Hindlimb muscle (tissue), 1 donor: ENCODE measurements around the gene RB1. TPM values are rescaled to one million over a fixed set of nuclear protein-coding genes. Genes with fewer than 3 reads are reported as not detected.
"Not testable (repeated sequence)": the region's sequence is repeated elsewhere in the genome, so short reads cannot be mapped to it uniquely, and the experiment has no call there.

ENCODE experiments used
- DNase-seq: peaks from one replicate; pipeline ENCODE4 v3.0.0-alpha.2; 2013
- polyA plus RNA-seq: library from polyadenylated mRNA; unstranded; fragments of 120-200 nt; gene quantifications from one replicate; pipeline ENCODE4 v1.2.1, GENCODE V29; 2013; ENCODE audit not compliant: insufficient read length

Gene RB1
- polyA plus RNA-seq, 1 donor = 64.1 TPM

DNA sequence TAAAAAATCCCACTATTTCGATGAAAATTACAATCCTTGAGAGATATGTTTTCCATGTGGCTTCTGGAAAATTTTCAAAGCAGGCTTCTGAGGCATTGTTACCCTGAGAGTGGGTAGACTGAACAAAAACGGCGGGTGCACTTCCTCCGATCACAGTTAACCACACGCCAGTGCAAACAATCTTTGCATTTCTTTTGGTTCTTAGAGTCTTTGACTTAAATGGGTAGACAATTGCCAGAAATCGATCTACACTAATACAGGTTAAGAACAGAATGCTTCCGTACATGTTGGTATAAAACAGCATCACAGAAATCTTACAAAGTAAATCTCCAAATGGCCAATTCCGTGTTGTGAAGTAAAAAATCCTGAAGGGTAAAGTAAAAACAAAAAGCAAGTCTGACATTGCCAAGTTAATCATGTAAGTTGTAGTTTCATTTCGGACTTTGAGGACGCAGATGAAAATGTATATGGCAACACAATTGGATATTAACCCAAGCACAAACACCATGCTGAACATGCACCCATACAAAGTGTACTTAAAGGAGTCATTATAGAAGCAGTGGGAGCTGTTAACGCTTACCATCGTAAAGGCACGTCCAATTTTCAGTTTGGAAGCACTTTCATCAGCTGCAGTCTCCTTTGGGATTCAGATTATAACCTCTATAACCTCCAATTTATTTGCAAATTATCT is 108.4 kb downstream of the RB1 start:
- DNase-seq = peak; percentile 54

DNA sequence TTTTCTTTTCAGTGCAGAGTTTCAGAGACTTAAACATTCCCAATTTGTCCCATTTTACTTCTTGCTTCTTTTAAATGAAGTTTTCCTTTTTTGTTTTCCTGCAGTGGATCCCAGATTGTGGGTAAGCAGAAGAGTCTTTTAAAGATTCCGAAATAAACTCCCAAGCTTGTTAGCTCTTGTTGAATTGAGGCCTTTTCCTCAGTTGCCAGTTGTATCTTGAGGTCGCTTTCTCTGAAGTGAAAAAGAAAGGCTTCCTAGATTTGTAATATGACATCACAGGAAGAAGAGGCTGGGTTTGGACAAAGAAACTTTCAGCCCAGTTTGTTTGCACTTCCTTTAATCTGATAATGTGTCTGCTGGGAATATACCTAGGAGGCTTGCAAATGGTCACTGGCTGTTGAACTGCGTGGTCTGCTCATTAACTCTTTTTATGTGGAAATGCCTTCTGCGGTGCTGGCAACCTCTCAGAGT is 109.4 kb downstream of the RB1 start, which contains the start of gene LPAR6:
TSS of gene LPAR6 (minus strand) at position 233 of the 471 bp plus-strand sequence. CDS start 690 bp downstream, outside the sequence.
- peak; percentile 72 for DNase-seq

DNA sequence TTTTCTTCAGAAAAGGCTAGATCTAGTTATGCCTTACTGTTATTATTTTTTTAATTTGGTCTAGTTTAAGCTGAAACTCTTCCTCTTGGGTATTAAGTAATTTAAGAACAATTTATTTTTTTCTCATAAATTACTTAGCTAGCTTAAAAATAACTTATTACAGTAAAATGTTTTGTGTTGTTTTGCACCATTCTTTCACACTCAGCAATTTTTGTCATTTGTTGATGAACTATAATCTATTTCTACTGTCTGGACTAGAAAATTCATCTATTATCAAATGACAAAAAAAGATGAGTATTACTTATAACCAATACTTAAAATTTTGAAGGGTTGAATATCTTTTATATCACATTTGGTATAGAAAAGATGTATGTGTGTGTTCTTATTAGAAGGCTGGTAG is 111.0 kb downstream of the RB1 start:
- DNase-seq = no peak

DNA sequence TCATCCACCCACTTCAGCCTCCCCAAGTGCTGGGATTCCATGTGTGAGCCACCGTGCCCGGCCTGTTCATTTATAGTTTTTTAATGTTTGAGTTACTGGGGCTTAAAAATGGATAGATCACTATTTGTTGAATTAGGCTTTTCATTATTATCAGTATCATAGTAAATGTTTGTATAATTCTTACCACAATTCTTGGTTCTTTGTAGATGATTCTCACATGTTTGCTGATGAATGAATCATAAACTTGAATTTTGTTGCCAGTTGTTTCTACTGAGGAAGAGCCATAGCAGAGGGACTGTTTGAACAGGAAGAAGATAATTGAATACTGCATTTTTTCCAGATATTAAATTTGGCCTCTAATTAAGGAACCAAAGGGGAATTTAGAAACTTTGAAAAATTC is 112.0 kb downstream of the RB1 start:
- no peak for DNase-seq

DNA sequence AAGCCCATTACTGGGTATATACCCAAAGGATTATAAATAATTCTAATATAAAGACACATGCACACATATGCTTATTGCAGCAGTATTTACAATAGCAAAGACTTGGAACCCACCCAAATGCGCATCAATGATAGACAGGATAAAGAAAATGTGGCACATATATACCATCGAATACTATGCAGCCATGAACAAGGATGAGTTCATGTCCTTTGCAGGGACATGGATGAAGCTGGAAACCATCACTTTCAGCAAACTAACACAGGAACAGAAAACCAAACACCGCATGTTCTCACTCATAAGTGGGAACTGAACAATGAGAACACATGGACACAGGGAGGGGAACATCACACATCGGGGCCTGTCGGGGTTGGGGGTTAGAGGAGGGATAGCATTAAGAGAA is 118.5 kb downstream of the RB1 start:
- not testable (repeated sequence) for DNase-seq

DNA sequence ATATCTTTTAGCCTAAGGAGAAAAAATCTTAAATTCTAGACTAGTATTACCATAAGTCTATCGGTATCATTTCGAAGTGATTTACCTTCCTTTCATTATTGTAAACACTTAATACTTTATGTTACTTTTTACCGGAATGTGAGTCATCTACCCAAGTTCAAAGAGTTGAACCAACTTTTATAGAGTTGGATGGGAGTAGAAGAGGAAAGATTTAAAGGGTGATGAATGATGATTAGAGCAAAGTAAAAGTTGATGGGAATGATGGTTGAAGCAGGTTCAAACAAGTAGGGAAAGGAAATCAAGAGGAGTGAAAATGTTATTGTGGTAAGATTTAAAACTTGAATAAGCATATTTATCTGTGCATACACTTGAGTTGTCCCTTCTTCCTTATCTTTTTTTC is 120.7 kb downstream of the RB1 start:
- DNase-seq = no peak

DNA sequence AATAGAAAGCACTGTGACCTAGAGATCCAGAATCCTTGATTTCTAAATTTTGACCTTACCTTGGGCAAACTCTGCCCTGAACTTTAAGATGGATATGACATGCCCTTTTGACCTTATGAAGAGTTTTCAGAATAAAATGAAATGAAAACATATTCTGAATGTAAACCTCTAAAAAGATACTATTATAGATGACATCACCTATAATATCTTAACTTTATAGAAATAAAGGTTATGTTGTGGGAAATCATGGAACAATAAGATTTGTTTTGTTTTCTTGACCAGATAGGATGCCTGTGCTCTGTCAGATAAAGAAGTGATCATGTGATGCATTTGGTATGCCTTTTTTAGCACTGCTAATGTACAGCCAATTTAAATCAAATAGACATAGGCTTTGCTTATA is 122.5 kb downstream of the RB1 start:
- no peak for DNase-seq

DNA sequence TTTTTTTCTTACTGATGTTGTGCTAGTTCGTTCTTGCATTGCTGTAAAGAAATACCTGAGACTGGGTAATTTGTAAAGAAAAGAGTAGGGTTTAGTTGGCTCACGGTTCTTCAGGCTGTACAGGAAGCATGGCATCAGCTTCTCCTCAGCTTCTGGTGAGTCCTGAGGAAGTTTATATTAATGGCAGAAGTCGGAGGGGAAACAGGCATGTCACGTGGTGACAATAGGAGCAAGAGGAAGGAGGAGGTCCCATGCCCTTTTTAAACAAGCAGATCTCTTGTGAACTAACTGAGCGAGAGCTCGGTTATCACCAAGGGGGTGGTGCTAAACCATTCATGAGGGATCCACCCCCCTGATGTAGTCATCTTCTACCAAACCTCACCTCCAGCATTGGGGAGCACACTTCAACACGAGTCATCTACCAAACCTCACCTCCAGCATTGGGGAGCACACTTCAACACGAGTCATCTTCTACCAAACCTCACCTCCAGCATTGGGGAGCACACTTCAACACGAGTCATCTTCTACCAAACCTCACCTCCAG is 123.3 kb downstream of the RB1 start:
- not testable (repeated sequence) for DNase-seq

DNA sequence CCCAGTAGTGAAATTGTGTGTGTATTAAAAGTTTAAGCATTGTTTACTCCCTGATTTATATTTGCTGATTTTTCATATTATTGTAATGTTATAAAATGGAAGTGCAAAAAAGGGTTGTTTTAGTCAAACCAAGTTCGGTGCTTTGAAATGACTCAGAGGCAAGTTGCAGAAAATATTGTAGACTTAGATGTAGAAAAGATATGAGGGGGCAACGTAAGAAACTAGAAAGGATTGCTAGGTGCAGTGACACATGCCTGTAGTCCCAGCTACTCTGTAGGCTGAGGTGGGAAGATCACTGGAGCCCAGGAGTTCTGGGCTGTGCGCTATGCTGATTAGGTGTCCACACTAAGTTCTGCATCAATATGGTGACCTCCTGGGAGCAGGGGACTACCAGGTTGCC is 125.5 kb downstream of the RB1 start:
- DNase-seq = no peak

DNA sequence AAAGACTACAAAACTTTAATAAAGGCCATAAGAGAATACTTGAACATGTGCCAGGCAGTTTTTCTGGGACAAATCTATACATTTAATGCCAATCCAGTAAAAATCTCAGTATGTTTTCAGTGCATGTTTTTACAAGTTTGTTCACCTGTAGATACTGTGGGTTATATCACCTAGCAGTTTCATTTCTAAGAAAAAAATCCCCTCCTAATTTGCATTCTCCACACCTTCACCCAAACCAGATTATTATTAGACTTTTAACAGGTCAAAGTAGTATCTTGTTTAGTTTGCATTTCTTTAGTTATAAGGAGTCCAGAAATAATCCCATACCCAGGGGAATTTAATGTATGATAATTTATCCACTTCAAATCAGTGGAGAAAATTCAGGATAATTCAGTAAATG is 126.3 kb downstream of the RB1 start:
- DNase-seq = no peak

DNA sequence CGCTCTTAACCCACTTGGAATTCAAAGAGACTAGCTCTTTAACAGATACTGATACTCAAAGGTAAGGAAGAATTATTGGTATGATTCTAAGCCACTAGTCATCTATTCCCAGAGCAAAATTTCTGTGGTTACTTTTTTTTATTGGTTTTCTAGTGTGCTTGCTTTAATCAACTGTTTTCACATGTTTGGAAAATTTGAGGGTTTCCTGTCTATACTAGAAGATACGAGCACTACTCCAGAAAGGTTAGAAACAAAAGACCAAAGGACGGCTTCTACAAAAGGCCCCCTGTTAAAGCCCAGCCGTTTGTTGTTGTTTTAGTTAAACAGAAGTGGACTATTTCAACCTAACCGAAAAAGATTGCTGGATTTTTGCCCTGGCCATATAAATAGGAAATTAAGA is 127.9 kb downstream of the RB1 start:
- DNase-seq = no peak

DNA sequence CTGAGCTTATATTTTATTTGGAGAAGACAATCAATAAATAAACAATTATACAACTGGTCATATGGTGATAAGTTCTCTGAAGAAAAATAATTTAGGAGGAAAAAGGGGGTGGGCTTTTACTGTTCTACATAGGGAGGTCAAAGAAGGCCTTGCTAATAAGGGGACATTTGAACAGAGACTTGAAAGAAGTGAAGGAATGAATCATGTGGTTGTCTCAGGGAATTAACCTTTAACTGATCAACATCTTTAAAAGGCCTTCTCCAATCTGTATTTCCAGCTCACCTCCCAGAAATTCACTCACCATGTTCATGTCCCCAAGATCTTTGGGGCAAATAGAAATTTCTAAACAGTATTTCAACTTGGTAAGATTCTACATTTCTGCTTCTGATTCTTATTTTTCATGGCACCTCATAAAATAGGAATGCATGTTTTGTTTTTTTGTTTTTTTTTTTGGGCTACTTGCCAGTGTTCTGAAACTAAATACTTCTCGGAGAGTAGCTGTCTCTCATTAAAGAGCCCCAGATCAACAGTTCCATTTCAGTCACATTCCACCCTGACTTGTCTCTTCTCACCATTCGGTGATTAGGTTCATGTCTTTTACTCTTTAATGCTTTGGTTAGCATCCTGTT is 128.6 kb downstream of the RB1 start:
- no peak for DNase-seq

DNA sequence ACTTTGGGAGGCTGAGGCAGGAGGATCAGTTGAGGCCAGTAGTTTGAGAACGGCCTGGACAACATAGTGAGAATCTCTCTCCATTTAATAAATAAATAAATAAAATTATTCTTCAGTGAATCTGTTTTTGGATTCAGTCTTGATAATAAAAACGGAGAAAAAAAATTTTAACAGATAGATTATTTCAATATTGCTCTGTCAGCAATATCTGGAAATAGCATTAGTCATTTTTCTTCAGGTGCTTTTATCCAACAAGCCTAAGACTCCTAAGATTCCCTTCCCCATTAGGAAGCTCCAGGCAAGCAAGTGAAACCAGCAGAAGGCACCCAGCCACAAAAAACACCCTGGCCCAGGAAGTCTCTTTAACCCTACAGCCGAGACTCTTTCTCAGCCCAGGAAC is 130.6 kb downstream of the RB1 start:
- no peak for DNase-seq

DNA sequence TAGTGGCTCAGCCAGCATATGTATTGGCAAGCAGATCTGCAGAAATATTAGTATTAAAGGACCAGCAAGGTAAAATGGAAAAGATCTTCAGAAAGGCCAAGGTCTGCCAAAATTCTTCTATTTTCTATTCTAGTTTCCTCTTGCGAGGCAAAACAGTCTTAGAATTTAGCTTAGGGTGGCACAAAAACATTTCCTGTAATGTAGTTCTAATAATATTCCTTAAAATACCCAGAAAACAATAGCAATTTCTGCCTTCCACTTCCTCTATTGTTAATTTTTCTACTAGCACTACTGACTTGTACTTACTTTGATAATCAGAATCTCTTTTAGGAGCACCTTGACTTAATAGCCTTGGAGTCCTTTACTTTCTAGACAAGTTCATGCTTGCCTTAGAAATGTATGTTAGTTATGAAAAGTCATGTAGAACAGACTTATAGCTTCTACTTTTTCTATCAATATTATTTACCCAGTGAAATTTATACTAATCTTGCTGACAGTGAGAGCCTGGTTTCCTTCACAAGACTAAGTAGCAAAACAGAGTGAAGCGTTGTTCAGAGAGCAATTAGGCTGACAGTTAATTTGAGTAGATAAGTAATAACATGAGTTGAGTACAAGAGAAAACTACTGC is 133.2 kb downstream of the RB1 start:
- DNase-seq = no peak

DNA sequence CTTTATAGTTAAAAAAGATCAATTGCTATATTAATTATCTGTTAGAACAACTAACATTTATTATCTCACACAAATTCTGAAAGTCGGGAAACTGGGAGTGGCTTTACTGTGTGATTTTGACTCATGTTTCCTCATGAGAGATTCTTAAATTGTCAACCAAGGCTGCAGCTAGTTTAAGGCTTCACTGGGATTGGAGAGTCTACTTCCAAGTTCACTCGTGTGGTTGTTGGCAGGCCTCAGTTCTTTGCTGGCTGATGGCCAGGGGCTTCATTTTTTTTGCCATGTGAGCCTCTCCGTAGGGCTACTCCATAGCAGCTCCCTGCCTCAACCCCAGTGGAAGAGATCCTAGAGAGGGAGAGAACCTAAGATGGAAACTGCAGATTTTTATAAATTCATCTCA is 133.8 kb downstream of the RB1 start:
- DNase-seq = peak; percentile 19

DNA sequence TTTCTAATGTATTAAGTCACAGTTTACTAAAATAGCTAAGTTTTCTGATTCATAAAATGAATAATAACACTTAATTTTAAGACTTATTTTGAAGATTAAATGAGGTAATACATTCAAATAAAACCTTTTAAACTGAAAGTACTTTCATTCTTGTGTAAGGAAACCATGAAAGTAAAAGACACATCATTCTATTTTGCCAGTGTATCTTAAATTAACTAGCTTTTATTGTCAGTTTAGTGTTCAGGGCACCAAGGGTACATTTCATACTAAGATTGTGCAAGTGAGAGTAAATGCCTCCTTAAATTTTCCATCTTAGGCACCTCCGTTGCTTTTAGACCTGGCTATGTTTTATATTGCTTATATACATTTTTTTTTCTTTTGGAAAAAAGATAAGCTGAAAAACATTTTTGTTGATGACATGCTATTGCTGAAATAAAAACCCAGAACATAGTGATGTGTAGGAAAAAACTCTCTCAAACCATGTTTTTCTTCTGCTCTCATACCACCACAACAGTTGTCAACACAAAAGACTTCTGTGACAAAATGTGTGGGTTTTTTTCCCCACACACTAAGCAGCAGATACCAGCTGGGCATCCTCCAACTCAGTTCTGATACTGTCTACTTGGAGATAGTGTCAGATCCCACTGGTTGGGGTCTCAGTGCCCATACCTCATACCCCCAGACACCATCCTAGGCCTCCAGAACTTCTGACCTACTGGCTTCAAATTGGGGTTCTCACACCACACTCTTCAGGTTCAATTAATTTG is 140.1 kb downstream of the RB1 start:
- DNase-seq = no peak

DNA sequence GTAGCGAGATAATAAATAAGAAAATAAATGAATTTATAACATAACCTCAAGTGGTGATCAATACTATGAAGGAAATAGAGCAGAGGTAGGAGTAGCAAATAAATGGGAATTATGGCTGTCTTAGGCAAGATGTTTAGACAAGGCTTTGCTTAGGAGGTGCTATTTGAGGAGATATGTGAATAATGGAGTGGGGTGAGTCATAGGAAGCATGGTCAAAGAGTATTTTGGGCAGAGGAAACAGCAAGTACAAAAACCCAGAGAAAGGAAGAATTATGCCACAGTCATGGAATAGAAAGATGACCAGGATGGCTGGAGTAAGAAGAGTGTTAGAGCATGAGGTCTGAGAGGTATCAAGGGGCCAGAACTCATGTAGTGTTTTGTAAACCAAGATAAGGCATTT is 142.9 kb downstream of the RB1 start:
- no peak for DNase-seq

DNA sequence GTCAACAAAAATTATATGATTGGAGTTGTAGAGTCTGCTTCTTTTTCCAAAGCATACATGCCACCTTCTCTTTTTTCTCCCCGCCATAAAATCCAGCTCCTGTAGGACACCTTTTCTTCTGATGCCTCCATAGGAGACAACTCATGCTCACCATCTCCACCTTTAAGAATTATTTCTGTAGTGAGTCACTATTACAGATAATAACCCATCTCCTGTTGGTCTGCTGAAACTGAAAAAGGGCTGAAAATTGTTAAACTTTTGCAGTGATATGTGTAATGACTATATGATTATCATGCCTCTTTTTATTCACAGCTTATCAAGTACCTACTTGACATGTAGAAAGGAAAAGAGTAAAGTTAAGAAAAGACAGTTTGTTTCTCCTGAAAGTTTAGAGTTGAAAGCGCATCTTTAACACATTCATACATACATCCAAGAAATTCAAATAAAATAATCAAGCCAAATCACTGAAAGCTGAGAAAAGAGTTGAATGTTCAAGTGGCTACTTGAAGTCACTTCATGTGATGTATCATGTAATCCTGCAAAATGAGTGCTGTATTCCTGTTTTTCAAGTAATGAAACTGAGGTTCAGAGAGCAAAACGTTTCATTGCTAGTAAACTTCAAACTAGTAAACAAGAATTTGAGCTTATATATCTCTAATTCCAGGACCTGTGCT is 144.9 kb downstream of the RB1 start:
- DNase-seq = no peak

DNA sequence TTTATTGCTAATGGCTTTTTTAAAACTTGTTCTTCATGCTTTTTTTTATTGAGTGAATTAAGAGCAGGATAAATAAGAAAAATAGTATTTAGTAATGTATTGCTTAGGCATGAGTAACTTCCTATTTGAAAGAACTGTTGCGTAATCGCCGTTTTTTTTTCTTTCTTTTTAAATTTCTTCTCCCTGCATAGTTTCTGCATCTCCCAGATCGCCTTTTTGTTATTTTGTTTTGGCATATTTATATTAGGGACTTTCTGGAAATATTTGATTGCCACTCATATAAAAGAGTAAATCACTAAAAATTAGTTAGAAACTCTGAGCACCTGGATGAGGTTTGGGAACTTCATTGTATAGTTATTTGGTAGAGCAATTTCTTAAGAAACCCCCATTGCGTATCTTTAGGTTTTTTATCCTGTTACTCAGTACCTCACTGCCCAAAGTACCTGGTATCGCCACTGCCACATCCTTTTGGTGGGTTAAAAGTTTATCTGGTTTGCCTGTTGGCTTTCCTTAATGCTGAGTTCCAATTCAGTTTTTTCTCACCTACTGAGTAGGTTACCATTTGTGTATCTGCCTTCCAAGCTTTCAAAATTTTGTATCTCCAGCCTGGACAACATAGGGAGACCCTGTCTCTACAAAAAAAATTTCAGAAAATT is 145.5 kb downstream of the RB1 start:
- DNase-seq = no peak

DNA sequence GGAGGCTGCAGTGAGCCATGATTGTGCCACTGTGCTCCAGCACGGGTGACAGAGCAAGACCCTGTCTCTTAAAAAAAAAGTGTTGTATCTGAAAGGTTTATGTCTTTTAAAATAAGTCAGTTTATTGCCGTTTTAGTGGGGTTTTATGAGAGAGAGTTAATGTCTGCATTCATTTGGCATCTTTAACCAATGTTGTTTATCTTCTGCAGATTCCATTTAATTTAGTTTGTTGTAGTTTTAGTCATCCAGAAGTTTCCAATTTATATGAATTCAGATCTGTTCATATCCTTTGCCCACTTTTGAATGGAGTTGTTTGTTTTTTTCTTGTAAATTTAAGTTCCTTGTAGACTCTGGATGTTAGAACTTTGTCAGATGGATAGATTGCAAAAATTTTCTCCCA is 146.1 kb downstream of the RB1 start:
- no peak for DNase-seq

DNA sequence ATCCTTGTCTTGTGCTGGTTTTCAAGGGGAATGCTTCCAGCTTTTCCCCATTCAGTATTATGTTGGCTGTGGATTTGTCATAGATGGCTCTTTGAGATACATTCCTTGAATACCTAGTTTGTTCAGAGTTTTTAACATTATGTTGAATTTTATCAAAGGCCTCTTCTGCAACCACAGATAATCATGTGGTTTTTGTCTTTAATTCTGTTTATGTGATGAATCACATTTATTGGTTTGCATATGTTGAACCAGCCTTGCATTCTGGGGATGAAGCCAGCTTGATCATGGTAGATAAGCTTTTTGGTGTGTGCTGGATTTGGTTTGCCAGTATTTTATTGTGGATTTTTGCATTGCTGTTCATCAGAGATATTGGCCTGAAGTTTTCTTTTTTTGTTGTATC is 147.6 kb downstream of the RB1 start:
- not testable (repeated sequence) for DNase-seq

DNA sequence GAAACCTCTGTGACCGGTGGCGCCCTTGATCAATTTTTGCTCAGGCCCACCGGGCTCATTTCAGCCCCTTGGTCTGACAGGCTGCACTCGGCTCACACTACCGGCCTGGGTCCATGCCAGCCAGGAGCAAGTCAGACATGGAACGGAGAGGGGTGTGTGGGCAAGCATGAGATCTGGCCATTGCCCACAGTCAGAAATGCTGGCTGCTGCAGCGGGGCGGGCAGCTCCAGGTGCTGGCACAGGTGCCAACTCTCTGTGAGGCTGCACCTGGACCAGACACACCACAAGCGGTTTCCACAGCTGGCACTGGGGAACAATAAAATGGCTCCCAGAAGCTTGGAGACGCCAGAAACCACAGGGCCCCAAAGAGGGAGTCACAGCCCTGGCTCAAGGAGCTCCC is 153.0 kb downstream of the RB1 start:
- DNase-seq = no peak
